ENCODE results near the gene GDPD5.

The GDPD5 gene

DNA sequence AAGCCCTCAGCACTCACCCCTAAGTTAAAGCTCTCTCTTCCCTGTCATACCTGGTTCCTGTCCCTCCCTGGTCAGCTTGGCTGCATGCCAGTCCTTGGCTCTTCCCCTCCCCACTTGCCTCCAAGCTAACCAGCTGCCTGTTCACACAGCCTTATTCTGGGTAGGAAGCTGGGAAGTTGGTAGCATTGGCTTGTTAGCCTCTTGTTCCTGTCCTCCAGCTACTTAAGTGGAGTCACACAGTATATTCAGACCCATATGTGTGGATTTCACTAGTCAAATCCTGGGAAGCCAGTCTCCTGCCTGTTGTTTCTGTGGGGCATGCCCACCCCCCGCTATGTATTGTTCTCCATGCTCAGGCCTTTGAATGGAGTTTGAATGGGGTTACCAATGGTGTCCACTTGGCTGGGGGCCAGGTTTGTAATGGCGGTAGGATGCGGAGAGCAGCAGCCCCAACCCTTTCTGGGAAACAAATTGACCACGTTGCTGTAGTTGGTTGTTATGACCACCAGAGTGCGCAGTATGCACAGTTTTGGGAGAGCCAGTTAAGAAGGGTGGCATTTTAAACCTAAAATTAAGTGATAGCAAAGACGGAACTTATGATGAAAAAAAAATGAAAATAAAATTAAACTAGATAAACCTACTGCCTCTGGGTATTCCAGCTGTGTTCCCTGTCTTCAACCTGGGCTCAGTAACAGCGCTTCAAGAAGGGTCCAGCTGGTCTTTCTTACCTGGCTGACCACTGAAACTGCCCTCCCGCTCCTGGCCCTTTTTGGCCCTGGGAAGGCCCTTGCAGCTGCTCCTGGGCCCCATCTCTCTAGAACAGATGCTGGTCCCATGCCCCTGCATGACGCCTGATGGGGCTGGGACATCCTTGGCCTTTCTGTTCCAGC, 137.1 kb downstream of the GDPD5 start:
- peak; percentile 66 for DNase-seq

DNA sequence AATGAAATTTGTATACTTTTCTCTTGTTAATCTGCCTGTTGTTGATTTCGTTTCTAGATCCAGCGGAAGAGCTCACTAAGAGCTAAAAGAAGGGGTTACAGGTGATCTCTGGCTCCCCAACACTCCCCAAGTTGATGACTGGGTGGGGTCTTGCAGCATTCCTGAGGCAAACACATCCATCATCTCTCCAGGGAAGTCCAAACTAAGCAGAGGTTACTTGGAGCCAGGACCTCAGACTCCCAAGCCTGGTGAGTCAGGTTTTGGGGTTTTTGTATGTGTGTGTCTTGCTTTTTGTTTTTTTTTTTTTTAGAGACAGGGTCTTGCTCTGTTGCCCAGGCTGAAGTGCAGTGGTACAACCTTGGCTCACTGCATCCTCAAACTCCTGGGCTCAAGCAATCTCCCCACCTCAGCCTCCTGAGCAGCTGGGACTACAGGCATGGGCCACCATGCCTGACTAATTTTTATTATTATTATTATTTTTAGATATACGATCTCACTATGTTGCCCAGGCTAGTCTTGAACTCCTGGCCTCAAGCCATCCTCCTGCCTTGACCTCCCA, 137.9 kb downstream of the GDPD5 start:
- no peak for DNase-seq

DNA sequence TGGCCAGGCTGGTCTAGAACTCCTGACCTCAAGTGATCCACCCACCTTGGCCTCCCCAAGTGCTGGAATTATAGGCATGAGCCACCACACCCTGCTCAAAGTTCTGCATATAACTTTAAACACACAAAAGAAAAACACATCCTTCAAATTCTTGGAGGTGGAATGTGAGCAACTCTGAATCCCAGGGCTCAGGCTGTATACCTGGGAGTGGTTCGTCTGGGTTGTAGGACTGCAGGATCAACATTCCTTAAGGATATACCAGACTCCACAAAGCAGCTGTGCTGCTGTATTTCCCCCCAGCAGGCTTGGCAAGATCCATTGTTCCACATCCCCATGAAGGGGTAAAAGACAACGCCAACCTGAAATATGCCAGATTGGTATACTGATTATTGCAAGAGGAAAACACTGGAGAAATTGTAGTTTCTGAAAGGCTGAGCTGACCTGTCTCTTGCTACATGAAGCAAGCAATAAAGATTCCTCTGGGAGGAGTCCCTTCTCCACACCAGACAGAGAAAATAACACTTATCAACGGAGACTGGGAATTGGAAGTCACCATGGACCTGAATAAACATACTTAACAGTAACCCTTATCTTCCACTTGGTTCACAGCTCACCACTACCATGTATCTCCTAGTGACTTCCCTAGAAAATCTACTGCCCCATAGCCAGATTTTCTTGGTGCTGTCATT, 138.7 kb downstream of the GDPD5 start:
- no peak for DNase-seq

Data from midbrain (tissue), 1 donor.